Measurements from ENCODE around the gene ANG.

ANG gene

GRCh38 chr14:20659336-20659735 is 29.2 kb upstream of the ANG start:
- Histone ChIP-seq H3K4me3 (ENCODE audit: low read depth, low read length) (no peak overlapping the region), H3K27ac (ENCODE audit: extremely low read depth, low read depth, low read length) (no peak overlapping the region), H3K36me3 (ENCODE audit: control insufficient read depth in 2 of 2, insufficient read depth in 1 of 2, low read length in 2 of 2) (no peaks in the 10 kb centered on the region), H3K4me1 (ENCODE audit: control insufficient read depth, insufficient read depth, low read length) (no peaks in the 10 kb centered on the region), H3K9me3 (ENCODE audit: control insufficient read depth, insufficient read depth, low read depth, low read length) (no peaks in the 10 kb centered on the region)
- no peak for TF ChIP-seq ZNF629 (tag by site-specific recombination; IDR thresholded peaks at IDR 0.05)
- TF ChIP-seq HOXC10 (CRISPR knock-in tag; IDR thresholded peaks at IDR 0.05), result no peak
- no peak for TF ChIP-seq ZNF169 (tag by site-specific recombination; IDR thresholded peaks at IDR 0.05)
- no peak for TF ChIP-seq ZNF280C (tag by site-specific recombination; IDR thresholded peaks at IDR 0.05)
- TF ChIP-seq ZNF37A (tag by site-specific recombination; IDR thresholded peaks at IDR 0.05), result no peak
- TF ChIP-seq ZNF48 (tag by site-specific recombination; IDR thresholded peaks at IDR 0.05), result no peak
- TF ChIP-seq ZBTB21 (tag by site-specific recombination; IDR thresholded peaks at IDR 0.05), result no peak
- TF ChIP-seq AEBP2 (tag by site-specific recombination; IDR thresholded peaks at IDR 0.05; ENCODE audit: borderline replicate concordance), result no peak
- TF ChIP-seq ZNF596 (tag by site-specific recombination; IDR thresholded peaks at IDR 0.05), result no peak
- no peak for TF ChIP-seq ZNF624 (tag by site-specific recombination; IDR thresholded peaks at IDR 0.05)
- TF ChIP-seq ZNF266 (tag by site-specific recombination; IDR thresholded peaks at IDR 0.05; ENCODE audit: low read depth), result no peak
- TF ChIP-seq ZNF2 (tag by site-specific recombination; IDR thresholded peaks at IDR 0.05), result no peak
- no peak for TF ChIP-seq ZNF501 (tag by site-specific recombination; IDR thresholded peaks at IDR 0.05)
- TF ChIP-seq ZNF112 (tag by site-specific recombination; IDR thresholded peaks at IDR 0.05), result no peak
- no peak for TF ChIP-seq ZNF335 (tag by site-specific recombination; conservative IDR thresholded peaks at IDR 0.05)
- POLR2A ChIA-PET, result interaction anchor here (0.8 kb wide), 1 partner anchor 23 kb away, joined by 3 read pairs; no protein-coding TSS in a partner anchor
- CTCF ChIA-PET, result interaction anchor here (1.0 to 4.1 kb wide), 2 partner anchors 31 to 49 kb away, joined by 3 to 21 read pairs; no protein-coding TSS in a partner anchor

- no peaks in the 10 kb centered on the region for H3K36me3 ChIP-seq (ENCODE audit: control insufficient read depth in 2 of 2, insufficient read depth in 1 of 2, low read length in 2 of 2)
- TF ChIP-seq OVOL3 (tag by site-specific recombination; IDR thresholded peaks at IDR 0.05) (no peak), ZNF133 (tag by site-specific recombination; IDR thresholded peaks at IDR 0.05) (no peak), GLIS2 (tag by site-specific recombination; IDR thresholded peaks at IDR 0.05) (no peak), ZNF433 (tag by site-specific recombination; IDR thresholded peaks at IDR 0.05; ENCODE audit: low read depth) (no peak), ZNF211 (tag by site-specific recombination; IDR thresholded peaks at IDR 0.05; ENCODE audit: low read depth) (no peak), ZBTB20 (tag by site-specific recombination; IDR thresholded peaks at IDR 0.05) (no peak), HOXD13 (CRISPR knock-in tag; IDR thresholded peaks at IDR 0.05; ENCODE audit: borderline replicate concordance) (no peak), ZNF292 (tag by site-specific recombination; IDR thresholded peaks at IDR 0.05; ENCODE audit: borderline replicate concordance, low read depth) (no peak), ZBTB7A (tag by site-specific recombination; IDR thresholded peaks at IDR 0.05; ENCODE audit: low read depth) (no peak), TRIM28 (IDR thresholded peaks at IDR 0.05; ENCODE audit: borderline replicate concordance, low read length) (no peak), ZNF10 (tag by site-specific recombination; IDR thresholded peaks at IDR 0.05) (no peak), ZSCAN5A (tag by site-specific recombination; IDR thresholded peaks at IDR 0.05) (no peak), ZSCAN16 (tag by site-specific recombination; IDR thresholded peaks at IDR 0.05) (no peak), ZNF629 (tag by site-specific recombination; IDR thresholded peaks at IDR 0.05) (no peak), ZSCAN23 (tag by site-specific recombination; IDR thresholded peaks at IDR 0.05) (no peak), ZNF768 (tag by site-specific recombination; IDR thresholded peaks at IDR 0.05) (no peak), ZFP37 (tag by site-specific recombination; IDR thresholded peaks at IDR 0.05) (no peak), ZEB2 (tag by site-specific recombination; IDR thresholded peaks at IDR 0.05) (no peak), ZNF501 (tag by site-specific recombination; IDR thresholded peaks at IDR 0.05) (no peak), KLF16 (tag by site-specific recombination; IDR thresholded peaks at IDR 0.05) (no peak)
- POLR2A ChIA-PET, result interaction anchor here (0.8 kb wide), 1 partner anchor 22 kb away, joined by 3 read pairs; no protein-coding TSS in a partner anchor
These were observed 28.7 kb upstream of the ANG start for GRCh38 chr14:20659813-20660395.

More at GRCh38 chr14:20659813-20660395, 28.7 kb upstream of the ANG start:
- Histone ChIP-seq H3K27ac (ENCODE audit: extremely low read depth, low read depth, low read length) (no peak overlapping the region), H3K9me3 (ENCODE audit: control insufficient read depth, insufficient read depth, low read depth, low read length) (no peaks in the 10 kb centered on the region), H3K4me1 (ENCODE audit: control insufficient read depth, insufficient read depth, low read length) (no peaks in the 10 kb centered on the region), H3K4me3 (ENCODE audit: low read depth, low read length) (no peak overlapping the region)
- CTCF ChIA-PET, result interaction anchor here (4.1 kb wide), 1 partner anchor 31 kb away, joined by 21 read pairs; no protein-coding TSS in a partner anchor
